ENCODE data around the gene SRSF11.
"Not testable (repeated sequence)": the region's sequence is repeated elsewhere in the genome, so short reads cannot be mapped to it uniquely, and the experiment has no call there.

Gene SRSF11

GRCh38 chr1:70221238-70222121, at the start of gene SRSF11:
TSS of gene SRSF11 (plus strand) at chr1:70221380. CDS start at chr1:70221637, 257 bp downstream.
- DNase-seq, result peak; percentile 94

- DNase-seq, result no peak
Measured at GRCh38 chr1:70171512-70171911, 49.7 kb upstream of the SRSF11 start.

GRCh38 chr1:70185181-70185580, 36.0 kb upstream of the SRSF11 start:
- not testable (repeated sequence) for DNase-seq

- DNase-seq, result no peak
Measured at GRCh38 chr1:70188522-70188921, 32.7 kb upstream of the SRSF11 start.

GRCh38 chr1:70190180-70190579, 31.0 kb upstream of the SRSF11 start:
- DNase-seq, result no peak

- not testable (repeated sequence) for DNase-seq
Measured at GRCh38 chr1:70192446-70192845, 28.7 kb upstream of the SRSF11 start.

GRCh38 chr1:70194601-70195000, 26.6 kb upstream of the SRSF11 start:
- DNase-seq, result no peak

- no peak for DNase-seq
Measured at GRCh38 chr1:70195342-70195741, 25.8 kb upstream of the SRSF11 start.

GRCh38 chr1:70196333-70196732, 24.8 kb upstream of the SRSF11 start:
- no peak for DNase-seq

GRCh38 chr1:70200065-70200464, 21.1 kb upstream of the SRSF11 start:
- no peak for DNase-seq

- no peak for DNase-seq
Measured at GRCh38 chr1:70202173-70202758, 18.9 kb upstream of the SRSF11 start.

- DNase-seq, result no peak
Measured at GRCh38 chr1:70204139-70204538, 17.0 kb upstream of the SRSF11 start.

GRCh38 chr1:70204600-70204999, 16.6 kb upstream of the SRSF11 start:
- no peak for DNase-seq

GRCh38 chr1:70205071-70205433, 16.1 kb upstream of the SRSF11 start:
- no peak for DNase-seq

- peak; percentile 91 for DNase-seq
Measured at GRCh38 chr1:70205434-70206118, 15.6 kb upstream of the SRSF11 start, which contains the start of gene LRRC40. TSS of gene LRRC40 (minus strand) at chr1:70205579. CDS start at chr1:70205540, 39 bp downstream.

GRCh38 chr1:70206833-70207232, 14.3 kb upstream of the SRSF11 start:
- not testable (repeated sequence) for DNase-seq

GRCh38 chr1:70207492-70207891, 13.7 kb upstream of the SRSF11 start:
- DNase-seq, result no peak

GRCh38 chr1:70208292-70208691, 12.9 kb upstream of the SRSF11 start:
- no peak for DNase-seq

- no peak for DNase-seq
Measured at GRCh38 chr1:70210820-70211219, 10.4 kb upstream of the SRSF11 start.

GRCh38 chr1:70211541-70211940, 9.6 kb upstream of the SRSF11 start:
- no peak for DNase-seq

- DNase-seq, result peak; percentile 23
Measured at GRCh38 chr1:70220015-70220414, 1.2 kb upstream of the SRSF11 start.

GRCh38 chr1:70220517-70221237, 503 bp upstream of the SRSF11 start:
- no peak for DNase-seq

GRCh38 chr1:70222716-70223235, 1.6 kb downstream of the SRSF11 start:
- DNase-seq, result no peak
